HepG2 (cell line): ENCODE results near the gene ENPP1. TPM values are rescaled to one million over a fixed set of nuclear protein-coding genes. Genes with fewer than 3 reads are reported as not detected.

Experiments used
- ATAC-seq: fragments of 200-7000 bp; cut with Tn5 transposase; 3 replicates; pipeline ENCODE4 v1.9.1; 2020; ENCODE audit warnings: mild to moderate bottlenecking, moderate library complexity
- BruUV-seq: library from RNA; stranded (reverse); fragments of 400-500 nt; replicated peaks from 2 replicates; lab custom pipeline; 2021; lab: Mats Ljungman, UMichigan
- CTCF ChIA-PET: fragments of 300-600 bp; formaldehyde crosslinking; extraction: SDS; loops from one replicate; lab custom pipeline; 2021; ENCODE audit warnings: low total read pairs, inconsistent platforms, low intra/inter-chr PET ratio; lab: Yijun Ruan, JAX
- POLR2A ChIA-PET: fragments of 350-600 bp; sonication (Branson Sonifier 250); formaldehyde crosslinking; loops from one replicate; lab custom pipeline; 2020; ENCODE audit warnings: antibody characterized with exemption, inconsistent platforms; lab: Yijun Ruan, JAX
- DNase-seq: peaks from one replicate; pipeline ENCODE4 v3.0.0-alpha.2; 2015; ENCODE audit warnings: low spot score
- FAIRE-seq: peaks from 3 replicates; lab custom pipeline; 2011; peaks lifted over from hg19 to GRCh38; lab: Jason Lieb, UNC
- H2AFZ ChIP-seq: one replicate; pipeline ENCODE4 v1.6.1; 2011; ENCODE audit warnings: low read length, inconsistent platforms
- H3K27ac ChIP-seq: fragments of 300-600 bp; 3 replicates; pipeline ENCODE4 v1.8.0; 2011; ENCODE audit warnings: mixed run types, mild to moderate bottlenecking, mixed read lengths, low read length, inconsistent platforms; ENCODE audit not compliant: insufficient read depth; ENCODE audit errors: extremely low read length
- H3K27me3 ChIP-seq, 2 experiments: fragments of 200-600 bp in 1 of 2; 2 replicates in 1 of 2; 3 replicates in 1 of 2; pipeline versions ENCODE4 v1.6.0 to v1.8.0; 2011; ENCODE audit warnings: low read length in 2 of 2, mild to moderate bottlenecking in 2 of 2, moderate library complexity in 2 of 2, inconsistent platforms in 1 of 2; ENCODE audit not compliant: insufficient read depth in 2 of 2, control insufficient read depth in 1 of 2
- H3K36me3 ChIP-seq, 2 experiments: fragments of 200-600 bp in 1 of 2; replicated peaks in 1 of 2; 2 replicates in 1 of 2; 3 replicates in 1 of 2; pipeline versions ENCODE4 v1.5.1 to v1.8.0; 2011; ENCODE audit warnings: low read length in 2 of 2, inconsistent platforms in 1 of 2; ENCODE audit not compliant: insufficient read depth in 2 of 2, control insufficient read depth in 1 of 2
- H3K4me1 ChIP-seq: 2 replicates; pipeline ENCODE4 v1.5.1; 2012; ENCODE audit warnings: low read length, inconsistent platforms; ENCODE audit not compliant: insufficient read depth
- H3K4me2 ChIP-seq: 2 replicates; pipeline ENCODE4 v1.6.0; 2011; ENCODE audit warnings: low read depth, low read length, inconsistent platforms
- H3K4me3 ChIP-seq, 3 experiments: fragments of 200-600 bp in 1 of 3; sonication (generic), shearing (Covaris generic) in 1 of 3; replicated peaks in 1 of 3; 2 replicates each; pipeline ENCODE4 v1.5.1; 2011 to 2016; ENCODE audit warnings: low read length in 3 of 3, inconsistent platforms in 2 of 3, low read depth in 2 of 3, mild to moderate bottlenecking in 2 of 3, control low read depth in 1 of 3, mixed read lengths in 1 of 3; ENCODE audit not compliant: insufficient read depth in 1 of 3
- H3K79me2 ChIP-seq: one replicate; pipeline ENCODE4 v1.6.1; 2011; ENCODE audit warnings: low read length, inconsistent platforms; ENCODE audit not compliant: insufficient read depth
- H3K9ac ChIP-seq: 2 replicates; pipeline ENCODE4 v1.6.0; 2011; ENCODE audit warnings: mild to moderate bottlenecking, low read depth, low read length, inconsistent platforms; ENCODE audit not compliant: insufficient read depth
- H3K9me3 ChIP-seq: 2 replicates; pipeline ENCODE4 v1.5.1; 2012; ENCODE audit warnings: mild to moderate bottlenecking, low read length
- H4K20me1 ChIP-seq: 2 replicates; pipeline ENCODE4 v1.6.0; 2011; ENCODE audit warnings: inconsistent platforms, mild to moderate bottlenecking, low read length, moderate library complexity; ENCODE audit not compliant: insufficient read depth
- CENPX ChIP-seq: sonication (generic); formaldehyde crosslinking; IDR thresholded peaks from 2 replicates; pipeline ENCODE4 v1.9.0; 2021; ENCODE audit warnings: mild to moderate bottlenecking, missing genetic modification reagents, moderate library complexity
- CHCHD3 ChIP-seq: sonication (generic); formaldehyde crosslinking; IDR thresholded peaks from 2 replicates; pipeline ENCODE4 v1.8.0; 2022; ENCODE audit warnings: mild to moderate bottlenecking, missing genetic modification reagents, moderate library complexity
- CREB1 ChIP-seq, 2 experiments: fragments of 450-650 bp in 1 of 2; IDR thresholded peaks; 2 replicates each; pipeline ENCODE4 v1.6.1; 2016 to 2017; ENCODE audit warnings: control low read depth in 1 of 2, mild to moderate bottlenecking in 1 of 2, missing compliant biosample characterization in 1 of 2, missing genetic modification characterization in 1 of 2
- LCORL ChIP-seq, 2 experiments: fragments of 450-650 bp in 1 of 2; sonication (generic) in 1 of 2; formaldehyde crosslinking in 1 of 2; IDR thresholded peaks; 2 replicates each; pipeline versions ENCODE4 v1.5.0 to v1.6.1; 2017 to 2020; ENCODE audit warnings: antibody characterized with exemption in 1 of 2, missing genetic modification reagents in 1 of 2
- MEF2D ChIP-seq: sonication (generic); formaldehyde crosslinking; IDR thresholded peaks from 2 replicates; pipeline ENCODE4 v1.5.1; 2020; ENCODE audit warnings: mild to moderate bottlenecking, missing genetic modification reagents
- SNRNP70 ChIP-seq: fragments of 200-400 bp; formaldehyde crosslinking; IDR thresholded peaks from 2 replicates; pipeline ENCODE4 v1.6.1; 2017; ENCODE audit warnings: mild to moderate bottlenecking, low read depth, low read length, moderate library complexity
- TBX3 ChIP-seq: fragments of 450-650 bp; IDR thresholded peaks from 2 replicates; pipeline ENCODE4 v1.6.1; 2017; ENCODE audit warnings: antibody characterized with exemption, mild to moderate bottlenecking, inconsistent platforms, borderline replicate concordance
- TMF1 ChIP-seq: sonication (generic); formaldehyde crosslinking; IDR thresholded peaks from 2 replicates; pipeline ENCODE4 v1.8.1; 2022; ENCODE audit warnings: low read depth, missing genetic modification reagents
- U2AF1 ChIP-seq: fragments of 200-400 bp; formaldehyde crosslinking; optimal IDR thresholded peaks from 2 replicates; pipeline ENCODE3; 2017; ENCODE audit warnings: mild to moderate bottlenecking, low read depth, low read length
- YEATS4 ChIP-seq: sonication (generic); formaldehyde crosslinking; IDR thresholded peaks from 2 replicates; pipeline ENCODE4 v1.4.0; 2020; ENCODE audit warnings: missing genetic modification reagents, borderline replicate concordance
- ZNF280B ChIP-seq: sonication (generic); formaldehyde crosslinking; IDR thresholded peaks from 2 replicates; pipeline ENCODE4 v1.5.0; 2020; ENCODE audit warnings: missing genetic modification reagents, mild to moderate bottlenecking, borderline replicate concordance
- WGBS: methylation state at CpG from one replicate; pipeline ENCODE4 v1.1.6; 2017; ENCODE audit warnings: low lambda C conversion rate; 5-methylcytosine and 5-hydroxymethylcytosine counted together
- in situ Hi-C: cut with HindIII; loops from 2 replicates; pipeline ENCODE4 v1.10.0; 2017; ENCODE audit warnings: low pct_unique_long_range_greater_than_20kb; ENCODE audit not compliant: extremely low pct_ligation_motif_present
- intact Hi-C: fragments of 100-400 bp; cut with micrococcal nuclease; formaldehyde crosslinking; loops from one replicate; pipeline ENCODE4 v1.10.0; 2022; ENCODE audit not compliant: unreplicated experiment
- polyA plus RNA-seq, 8 experiments: library from polyadenylated mRNA; depleted of rRNA in 3 of 8; stranded (reverse) in 7 of 8; unstranded in 1 of 8; fragments of >200 nt; fragmentation: Illumina TruSeq in 4 of 8; extraction: Trizol in 4 of 8; gene quantifications; 2 replicates each; pipeline versions ENCODE4 v1.2.1 to v1.2.3, GENCODE V29; 2011 to 2016; ENCODE audit warnings: low read depth in 4 of 8, missing spikeins in 1 of 8, mixed read lengths in 1 of 8; ENCODE audit not compliant: insufficient read depth in 1 of 8
- total RNA-seq, 5 experiments: library from RNA; depleted of rRNA; stranded (reverse); fragments of >200 nt; fragmentation: Illumina TruSeq; extraction: Trizol; gene quantifications; 2 replicates each; pipeline ENCODE4 v1.2.3, GENCODE V29; 2016; ENCODE audit warnings: low read depth in 1 of 5
- TF ChIP-seq, protein P1 (sequence below): sonication (generic); formaldehyde crosslinking; IDR thresholded peaks from 2 replicates; pipeline ENCODE4 v1.9.0; 2021; ENCODE audit warnings: mild to moderate bottlenecking, missing genetic modification reagents

The ENPP1 gene
- total and polyA plus RNA-seq, 2 of the 13 experiments (the other 11 are each of a cell fraction or from before 2014, with no cell fraction given), result 56.5 to 160 TPM

GRCh38 chr6:131761060-131761761 is 46.6 kb upstream of the ENPP1 start (continued):
- TF ChIP-seq, protein P1, sequence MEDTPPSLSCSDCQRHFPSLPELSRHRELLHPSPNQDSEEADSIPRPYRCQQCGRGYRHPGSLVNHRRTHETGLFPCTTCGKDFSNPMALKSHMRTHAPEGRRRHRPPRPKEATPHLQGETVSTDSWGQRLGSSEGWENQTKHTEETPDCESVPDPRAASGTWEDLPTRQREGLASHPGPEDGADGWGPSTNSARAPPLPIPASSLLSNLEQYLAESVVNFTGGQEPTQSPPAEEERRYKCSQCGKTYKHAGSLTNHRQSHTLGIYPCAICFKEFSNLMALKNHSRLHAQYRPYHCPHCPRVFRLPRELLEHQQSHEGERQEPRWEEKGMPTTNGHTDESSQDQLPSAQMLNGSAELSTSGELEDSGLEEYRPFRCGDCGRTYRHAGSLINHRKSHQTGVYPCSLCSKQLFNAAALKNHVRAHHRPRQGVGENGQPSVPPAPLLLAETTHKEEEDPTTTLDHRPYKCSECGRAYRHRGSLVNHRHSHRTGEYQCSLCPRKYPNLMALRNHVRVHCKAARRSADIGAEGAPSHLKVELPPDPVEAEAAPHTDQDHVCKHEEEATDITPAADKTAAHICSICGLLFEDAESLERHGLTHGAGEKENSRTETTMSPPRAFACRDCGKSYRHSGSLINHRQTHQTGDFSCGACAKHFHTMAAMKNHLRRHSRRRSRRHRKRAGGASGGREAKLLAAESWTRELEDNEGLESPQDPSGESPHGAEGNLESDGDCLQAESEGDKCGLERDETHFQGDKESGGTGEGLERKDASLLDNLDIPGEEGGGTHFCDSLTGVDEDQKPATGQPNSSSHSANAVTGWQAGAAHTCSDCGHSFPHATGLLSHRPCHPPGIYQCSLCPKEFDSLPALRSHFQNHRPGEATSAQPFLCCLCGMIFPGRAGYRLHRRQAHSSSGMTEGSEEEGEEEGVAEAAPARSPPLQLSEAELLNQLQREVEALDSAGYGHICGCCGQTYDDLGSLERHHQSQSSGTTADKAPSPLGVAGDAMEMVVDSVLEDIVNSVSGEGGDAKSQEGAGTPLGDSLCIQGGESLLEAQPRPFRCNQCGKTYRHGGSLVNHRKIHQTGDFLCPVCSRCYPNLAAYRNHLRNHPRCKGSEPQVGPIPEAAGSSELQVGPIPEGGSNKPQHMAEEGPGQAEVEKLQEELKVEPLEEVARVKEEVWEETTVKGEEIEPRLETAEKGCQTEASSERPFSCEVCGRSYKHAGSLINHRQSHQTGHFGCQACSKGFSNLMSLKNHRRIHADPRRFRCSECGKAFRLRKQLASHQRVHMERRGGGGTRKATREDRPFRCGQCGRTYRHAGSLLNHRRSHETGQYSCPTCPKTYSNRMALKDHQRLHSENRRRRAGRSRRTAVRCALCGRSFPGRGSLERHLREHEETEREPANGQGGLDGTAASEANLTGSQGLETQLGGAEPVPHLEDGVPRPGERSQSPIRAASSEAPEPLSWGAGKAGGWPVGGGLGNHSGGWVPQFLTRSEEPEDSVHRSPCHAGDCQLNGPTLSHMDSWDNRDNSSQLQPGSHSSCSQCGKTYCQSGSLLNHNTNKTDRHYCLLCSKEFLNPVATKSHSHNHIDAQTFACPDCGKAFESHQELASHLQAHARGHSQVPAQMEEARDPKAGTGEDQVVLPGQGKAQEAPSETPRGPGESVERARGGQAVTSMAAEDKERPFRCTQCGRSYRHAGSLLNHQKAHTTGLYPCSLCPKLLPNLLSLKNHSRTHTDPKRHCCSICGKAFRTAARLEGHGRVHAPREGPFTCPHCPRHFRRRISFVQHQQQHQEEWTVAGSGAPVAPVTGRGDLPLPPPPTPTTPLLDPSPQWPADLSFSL (CRISPR knock-in tag), result no peak
- TF ChIP-seq SNRNP70, result no peak

- no peaks in the 10 kb centered on the region for H3K79me2 ChIP-seq
- no peak for ATAC-seq
- H3K4me3 ChIP-seq, result no peak overlapping the region
- intact Hi-C loops, result no loop called here
- no peak for FAIRE-seq
- H3K4me2 ChIP-seq, result no peak overlapping the region
- H3K36me3 ChIP-seq, result no peaks in the 10 kb centered on the region
- in situ Hi-C loops, result no loop called here
- BruUV-seq, result no TSS peak
- H3K27ac ChIP-seq, result no peak overlapping the region
- no peak overlapping the region for H2AFZ ChIP-seq
- CTCF ChIA-PET, result no interaction called here
- POLR2A ChIA-PET, result no interaction called here
- H3K9me3 ChIP-seq, result no peaks in the 10 kb centered on the region
- H3K27me3 ChIP-seq, result no peaks in the 10 kb centered on the region
- H4K20me1 ChIP-seq, result no peaks in the 10 kb centered on the region
- no peak overlapping the region for H3K9ac ChIP-seq
- no peak for DNase-seq
- WGBS, result 93% methylated on average over 1 of the region's 1 CpG
- peaks cover 62% of the 10 kb centered on the region for H3K4me1 ChIP-seq
- TF ChIP-seq LCORL (IDR thresholded peaks at IDR 0.05) (no peak), LCORL (CRISPR knock-in tag; IDR thresholded peaks at IDR 0.05) (no peak), CREB1 (IDR thresholded peaks at IDR 0.05) (no peak), CREB1 (CRISPR knock-in tag; IDR thresholded peaks at IDR 0.05) (no peak), ZNF280B (CRISPR knock-in tag) (no peak), TMF1 (CRISPR knock-in tag) (no peak), YEATS4 (CRISPR knock-in tag) (no peak), MEF2D (CRISPR knock-in tag) (no peak), CHCHD3 (CRISPR knock-in tag) (no peak), CENPX (CRISPR knock-in tag) (no peak), U2AF1 (no peak), TBX3 (no peak)
Measured at GRCh38 chr6:131761762-131762067, 46.1 kb upstream of the ENPP1 start.
